GM21576 (cell line): Measurements from ENCODE around the gene NELL1.
"Not testable (repeated sequence)": the region's sequence is repeated elsewhere in the genome, so short reads cannot be mapped to it uniquely, and the experiment has no call there.

Experiments used
- ATAC-seq: cut with Tn5 transposase; IDR thresholded peaks from one replicate; pipeline ENCODE4 v1.9.1; 2021; ENCODE audit warnings: mild to moderate bottlenecking, moderate library complexity; ENCODE audit not compliant: unreplicated experiment

NELL1 gene

GRCh38 chr11:21174781-21175180 is 505.4 kb downstream of the NELL1 start:
- no peak for ATAC-seq

- ATAC-seq: no peak
These were observed 508.0 kb downstream of the NELL1 start for GRCh38 chr11:21177379-21177778.

GRCh38 chr11:21179770-21180169 is 510.4 kb downstream of the NELL1 start:
- no peak for ATAC-seq

GRCh38 chr11:21180182-21180581 is 510.8 kb downstream of the NELL1 start:
- no peak for ATAC-seq

DNA sequence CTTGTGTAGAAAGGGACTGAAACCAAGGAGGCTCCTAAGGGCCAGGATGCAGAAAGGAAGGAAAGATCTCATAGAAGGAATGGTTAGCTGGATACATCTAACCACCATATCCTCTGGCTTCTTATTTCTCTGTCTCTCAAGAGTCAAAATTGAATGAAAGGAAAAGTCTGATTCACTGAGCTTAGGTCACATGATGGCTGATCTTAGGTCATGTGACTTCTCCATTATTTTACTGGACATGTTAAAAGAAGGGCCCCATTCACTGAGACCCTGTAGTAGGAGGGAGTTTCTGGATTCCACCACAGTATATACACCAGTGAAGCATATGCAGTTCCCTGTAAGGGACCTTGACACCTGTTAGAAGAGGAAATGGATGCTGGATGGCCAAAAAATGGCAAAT is 516.6 kb downstream of the NELL1 start:
- ATAC-seq: no peak

DNA sequence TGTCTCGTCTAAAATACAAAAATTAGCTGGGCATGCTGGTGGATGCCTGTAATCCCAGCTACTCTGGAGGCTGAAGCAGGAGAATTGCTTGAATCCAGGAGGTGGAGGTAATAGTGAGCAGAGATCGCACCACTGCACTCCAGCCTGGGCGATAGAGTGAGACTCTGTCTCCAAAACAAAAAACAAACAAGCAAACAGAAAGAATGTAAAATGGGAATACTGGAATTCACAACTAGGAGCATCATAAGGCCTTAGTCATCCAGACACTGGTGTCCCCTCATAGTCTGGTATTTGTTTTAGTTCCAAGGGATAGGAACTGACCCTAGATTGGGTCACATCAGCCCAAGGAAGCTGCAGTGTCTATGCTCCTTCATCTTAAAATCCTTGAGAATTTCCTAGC is 520.8 kb downstream of the NELL1 start:
- no peak for ATAC-seq

DNA sequence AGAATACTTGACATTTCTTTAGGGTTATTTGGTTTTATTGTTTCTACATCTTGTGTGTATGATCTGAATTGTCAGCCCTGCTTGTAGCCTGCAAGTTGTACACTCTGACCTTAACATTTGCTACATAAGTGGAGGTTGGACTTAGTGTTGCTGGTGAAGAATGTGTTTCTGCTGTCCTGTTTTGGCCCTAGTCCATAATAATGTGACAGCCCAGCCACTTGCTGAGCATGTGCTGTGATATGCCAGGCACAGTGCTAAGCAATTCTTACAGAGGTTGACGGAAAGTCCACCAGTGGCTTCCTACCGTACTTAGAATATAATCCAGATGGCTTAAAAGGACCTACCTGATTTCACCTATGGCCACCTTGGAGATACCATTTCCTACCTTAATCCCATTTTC is 526.6 kb downstream of the NELL1 start:
- no peak for ATAC-seq

DNA sequence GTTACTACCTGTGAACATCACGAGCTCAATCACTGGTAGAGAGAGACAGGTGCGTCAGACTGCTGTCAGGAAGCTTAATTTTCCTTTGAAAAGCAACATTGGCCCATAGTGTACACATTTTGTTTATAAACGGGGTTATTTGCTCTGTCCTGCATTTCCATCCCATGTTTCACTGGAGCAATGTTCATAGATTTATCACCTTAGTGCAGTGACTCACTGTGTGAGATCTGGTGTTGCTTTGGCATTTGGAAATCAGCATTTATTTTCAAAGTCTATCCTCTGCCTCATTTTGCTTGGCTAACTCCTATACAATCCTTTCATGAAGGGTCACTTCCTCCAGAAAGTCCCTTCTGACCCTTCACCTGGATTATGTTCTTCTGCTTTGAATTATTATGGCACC is 529.1 kb downstream of the NELL1 start:
- ATAC-seq: no peak

DNA sequence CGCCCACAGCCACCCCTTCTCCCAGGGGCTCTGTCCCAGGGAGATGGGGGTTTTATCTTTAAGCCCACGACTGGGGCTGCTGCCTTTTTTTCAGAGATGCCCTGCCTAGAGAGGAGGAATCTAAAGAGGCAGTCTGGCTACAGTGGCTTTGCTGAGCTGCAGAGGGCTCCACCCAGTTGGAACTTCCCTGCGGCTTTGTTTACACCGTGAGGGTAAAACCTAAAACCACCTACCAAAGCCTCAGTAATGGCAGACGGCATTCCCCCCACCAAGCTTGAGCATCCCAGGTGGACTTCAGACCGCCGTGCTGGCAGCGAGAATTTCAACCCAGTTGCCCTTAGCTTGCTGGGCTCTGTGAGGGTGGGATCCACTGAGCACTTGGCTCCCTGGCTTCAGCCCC is 535.8 kb downstream of the NELL1 start:
- no peak for ATAC-seq

DNA sequence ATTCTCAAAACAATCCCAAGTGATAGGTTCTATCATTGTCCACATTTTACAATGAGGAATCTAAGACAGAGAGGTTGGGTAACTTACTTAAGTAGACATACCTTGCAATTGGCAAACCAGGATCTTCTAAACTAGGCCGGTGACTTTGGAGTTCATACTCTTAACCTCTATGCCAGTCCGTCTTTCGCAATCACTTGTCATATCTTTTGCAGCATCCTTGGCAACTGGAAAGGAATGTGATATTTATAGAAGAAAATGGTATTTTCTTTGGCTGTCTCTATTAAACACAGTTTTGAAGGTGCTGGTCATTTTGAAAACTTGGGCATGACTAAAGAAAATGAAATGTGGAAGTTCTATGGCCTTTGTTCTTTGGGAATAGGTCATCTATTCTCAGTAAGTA is 556.5 kb downstream of the NELL1 start:
- no peak for ATAC-seq

DNA sequence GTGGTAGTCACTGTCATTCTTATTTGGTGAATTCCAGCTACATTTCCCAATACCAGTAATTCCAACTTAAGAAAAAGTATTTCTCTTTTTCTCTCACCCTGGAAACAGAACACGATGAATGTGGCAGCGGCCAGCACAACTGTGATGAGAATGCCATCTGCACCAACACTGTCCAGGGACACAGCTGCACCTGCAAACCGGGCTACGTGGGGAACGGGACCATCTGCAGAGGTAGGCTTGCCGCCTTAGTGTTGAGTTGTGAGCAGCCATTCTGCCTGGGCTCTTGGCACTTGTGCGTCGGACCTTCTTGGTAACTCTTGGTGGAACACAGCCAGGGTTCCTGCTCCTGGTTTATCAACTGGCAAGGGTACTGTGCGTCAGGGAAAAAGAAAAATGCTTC is 559.8 kb downstream of the NELL1 start:
- ATAC-seq: no peak

- ATAC-seq: no peak
These were observed 580.8 kb downstream of the NELL1 start for GRCh38 chr11:21250196-21250595.

DNA sequence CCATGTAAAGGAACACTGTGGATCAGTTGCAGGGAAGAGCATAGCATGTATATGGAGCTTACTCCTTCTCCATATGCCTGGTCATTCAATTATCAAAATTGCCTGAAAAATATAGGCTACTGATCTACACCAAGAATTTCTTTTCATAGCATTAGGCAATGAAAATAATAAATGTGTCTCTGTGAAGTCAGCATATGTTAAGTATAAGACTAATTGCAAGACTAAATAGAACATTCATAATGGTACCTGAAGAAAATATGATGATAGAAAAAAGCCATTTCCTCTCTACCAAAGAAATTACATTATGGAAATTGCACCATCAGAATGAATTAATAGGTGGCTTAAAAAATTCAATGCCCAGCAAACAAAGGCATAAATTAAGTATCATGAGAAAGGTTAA is 584.7 kb downstream of the NELL1 start:
- no peak for ATAC-seq

GRCh38 chr11:21254790-21255189 is 585.4 kb downstream of the NELL1 start:
- ATAC-seq: no peak

DNA sequence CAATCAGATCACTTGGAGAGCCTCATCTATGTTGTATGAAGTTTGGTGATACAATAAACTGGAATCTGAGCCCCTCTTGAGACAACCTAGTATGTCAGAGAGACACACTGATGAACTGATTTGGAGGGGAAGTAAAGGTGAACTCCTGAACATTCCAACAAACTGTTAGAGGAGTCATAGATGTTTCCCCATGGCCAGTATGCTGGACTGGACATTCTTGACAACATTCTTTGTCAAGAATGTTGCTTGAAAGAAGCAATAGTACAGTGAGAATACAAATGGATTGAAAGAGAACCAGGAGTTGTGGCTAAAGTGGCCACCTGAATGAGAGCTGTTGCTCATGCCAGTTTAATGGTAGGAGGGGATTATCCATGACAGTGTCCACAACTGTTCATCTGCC is 588.1 kb downstream of the NELL1 start:
- no peak for ATAC-seq

- no peak for ATAC-seq
These were observed 589.0 kb downstream of the NELL1 start for GRCh38 chr11:21258414-21258813.

DNA sequence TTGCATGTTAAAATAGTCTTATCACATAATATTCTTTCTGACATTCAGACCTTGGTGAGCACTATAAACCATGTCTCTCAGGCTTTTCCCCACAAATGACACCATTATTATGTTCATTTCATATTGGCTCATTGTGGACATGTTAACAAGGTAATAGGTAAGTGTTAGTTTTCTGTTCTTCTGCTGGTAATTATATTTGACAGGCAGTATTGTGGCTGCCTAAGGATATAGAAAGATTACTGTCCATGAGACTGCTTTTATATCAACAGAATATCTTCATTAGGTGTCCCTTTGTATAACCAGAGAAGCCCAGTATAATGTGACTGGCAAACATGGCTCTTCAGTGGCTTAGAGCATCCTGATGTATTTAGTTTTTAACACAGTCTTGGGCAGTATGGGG is 590.7 kb downstream of the NELL1 start:
- no peak for ATAC-seq

DNA sequence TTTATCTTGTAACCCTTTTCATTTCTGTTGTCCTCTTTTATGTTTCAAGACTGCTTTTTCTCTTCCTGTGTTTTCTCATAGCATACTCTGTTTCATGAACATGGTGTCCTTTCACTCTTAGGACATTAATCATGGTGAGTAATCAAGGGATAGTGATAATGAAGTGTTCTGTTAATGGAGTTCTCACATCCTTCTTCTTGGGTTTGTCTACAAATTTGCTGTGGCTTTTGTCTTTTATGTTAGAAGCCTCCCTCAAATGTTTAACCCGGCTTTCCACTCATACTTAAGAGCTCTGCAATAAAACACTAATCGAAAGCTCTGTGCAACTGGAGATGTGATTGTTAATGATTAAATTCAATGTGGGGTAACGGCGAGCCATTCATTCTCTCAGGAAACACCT is 593.6 kb downstream of the NELL1 start:
- no peak for ATAC-seq

DNA sequence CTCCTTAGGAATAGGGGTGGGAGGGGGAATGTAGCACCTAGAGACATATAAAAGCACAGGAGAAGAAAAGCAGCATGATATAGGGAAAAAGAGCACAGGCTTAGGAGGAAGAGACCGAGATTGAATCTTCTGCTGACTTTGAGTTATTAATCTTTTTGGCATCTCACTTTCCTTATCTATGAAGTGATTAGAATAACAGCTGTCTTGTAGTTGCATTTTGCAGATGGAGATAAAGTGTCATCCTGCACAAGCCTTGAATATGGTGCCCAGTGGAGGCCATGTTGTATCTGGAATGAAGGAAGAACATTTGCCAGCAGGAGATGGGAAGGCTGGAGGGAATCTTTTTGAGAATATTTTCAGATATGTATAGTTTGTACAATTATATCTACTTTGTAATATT is 594.7 kb downstream of the NELL1 start:
- ATAC-seq: no peak

- no peak for ATAC-seq
These were observed 598.6 kb downstream of the NELL1 start for GRCh38 chr11:21268036-21268435.

DNA sequence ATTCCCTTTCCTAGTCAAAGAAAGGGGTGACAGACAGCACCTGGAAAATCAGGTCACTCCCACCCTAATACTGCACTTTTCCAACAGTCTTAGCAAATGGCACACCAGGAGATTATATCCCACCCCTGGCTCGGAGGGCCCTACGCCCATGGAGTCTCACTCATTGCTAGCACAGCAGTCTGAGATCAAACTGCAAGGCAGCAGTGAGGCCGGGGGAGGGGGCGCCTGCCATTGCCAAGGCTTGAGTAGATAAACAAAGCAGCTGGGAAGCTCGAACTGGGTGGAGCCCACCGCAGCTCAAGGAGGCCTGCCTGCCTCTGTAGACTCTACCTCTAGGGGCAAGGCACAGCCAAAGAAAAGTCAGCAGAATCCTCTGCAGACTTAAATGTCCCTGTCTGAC is 602.8 kb downstream of the NELL1 start:
- not testable (repeated sequence) for ATAC-seq

DNA sequence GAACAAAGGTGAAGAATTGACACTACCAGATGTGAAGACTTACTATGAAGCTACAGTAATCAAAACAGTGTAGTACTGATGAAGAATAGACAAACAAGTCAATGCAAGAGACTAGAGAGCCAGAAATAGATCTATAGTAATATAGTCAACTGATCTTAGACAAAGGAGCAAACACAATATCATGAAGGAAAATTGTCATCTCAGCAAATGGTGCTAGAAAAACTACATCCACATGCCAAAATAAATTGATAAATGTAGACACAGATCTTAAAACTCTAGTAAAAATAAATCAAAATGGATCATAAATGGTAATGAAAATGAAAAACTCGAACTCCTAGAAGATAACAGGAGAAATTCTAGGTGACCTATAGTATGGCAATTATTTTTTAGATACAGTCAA is 609.5 kb downstream of the NELL1 start:
- no peak for ATAC-seq

- no peak for ATAC-seq
These were observed 615.7 kb downstream of the NELL1 start for GRCh38 chr11:21285104-21285503.

GRCh38 chr11:21289686-21290085 is 620.3 kb downstream of the NELL1 start:
- ATAC-seq: no peak
